AG10803 (cell line): ENCODE measurements around the gene RAB5B.

Experiments used
- DNase-seq: peaks from one replicate; pipeline ENCODE4 v3.0.0; 2010; ENCODE audit warnings: low read depth
- H3K4me3 ChIP-seq: 2 replicates; pipeline ENCODE4 v1.5.1; 2011; ENCODE audit warnings: mild to moderate bottlenecking, low read length, control low read depth
- CTCF ChIP-seq: conservative IDR thresholded peaks from 2 replicates; pipeline ENCODE4 v1.5.1; 2011; ENCODE audit warnings: mild to moderate bottlenecking, low read length, control low read depth, inconsistent platforms

The RAB5B gene

DNA sequence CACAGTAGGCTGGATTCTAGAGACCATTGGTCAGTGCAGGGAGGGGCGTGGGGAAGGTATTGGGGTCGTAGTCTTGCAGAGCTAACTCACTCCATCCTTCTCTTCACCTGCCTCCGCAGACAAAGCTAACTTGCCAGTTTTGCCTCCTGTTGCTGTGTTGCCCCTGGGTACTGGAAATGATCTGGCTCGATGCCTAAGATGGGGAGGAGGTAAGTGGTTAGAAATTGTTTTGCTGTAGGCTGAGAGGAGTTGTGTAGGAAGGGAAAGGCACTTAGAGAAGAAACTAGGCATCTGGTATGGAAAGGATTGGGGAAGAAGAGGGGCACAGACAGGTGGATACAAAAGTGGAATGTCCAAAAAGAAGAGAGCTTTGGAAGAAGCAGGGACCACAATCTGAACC lies 31.8 kb upstream of the RAB5B start:
- no peak for DNase-seq
- no peak overlapping the region for H3K4me3 ChIP-seq

GRCh38 chr12:55942577-55943136 lies 31.2 kb upstream of the RAB5B start:
- no peak overlapping the region for H3K4me3 ChIP-seq
- no peak for DNase-seq
- TF ChIP-seq CTCF, result no peak

More for the DNA sequence above, 31.8 kb upstream of the RAB5B start:
- TF ChIP-seq CTCF, result no peak

DNA sequence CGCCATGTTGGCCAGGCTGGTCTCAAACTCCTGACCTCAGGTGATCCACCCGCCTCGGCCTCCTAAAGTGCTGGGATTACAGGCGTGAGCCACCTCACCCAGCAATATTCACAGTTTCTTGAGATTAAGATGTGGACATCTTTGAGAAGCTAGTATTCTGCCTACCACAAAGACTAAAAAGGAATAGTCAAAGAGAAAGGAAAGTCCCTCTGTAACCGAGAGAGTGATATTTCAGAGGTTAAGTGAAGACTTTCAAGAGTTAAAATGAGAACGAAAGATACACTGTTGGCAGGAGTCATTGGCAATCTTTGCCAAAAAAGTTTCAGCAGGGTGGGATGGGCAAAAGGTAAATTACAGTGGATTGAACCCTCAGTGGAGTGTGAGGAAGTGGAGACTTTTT lies 27.3 kb upstream of the RAB5B start:
- no peak overlapping the region for H3K4me3 ChIP-seq
- no peak for DNase-seq
- no peak for TF ChIP-seq CTCF

DNA sequence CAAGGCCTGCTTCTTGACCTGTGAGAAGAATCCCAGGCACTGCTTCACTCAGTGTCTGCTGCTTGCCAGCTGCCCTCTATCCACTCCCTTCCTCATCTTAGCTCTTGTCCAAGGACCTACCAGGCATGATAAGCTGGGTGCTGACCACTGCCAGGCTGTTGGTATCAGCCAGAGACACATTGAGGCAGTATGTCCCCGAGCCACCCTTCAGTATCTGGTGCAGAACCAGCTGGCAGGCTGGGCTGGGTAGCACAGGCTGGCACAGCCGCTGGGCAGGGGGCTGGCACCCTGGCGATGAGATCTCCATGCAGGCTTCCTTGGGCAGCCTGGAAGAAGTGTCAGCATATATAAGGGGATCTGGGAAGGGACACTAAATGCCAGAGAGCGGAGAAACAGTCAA lies 18.5 kb upstream of the RAB5B start:
- no peak for DNase-seq
- H3K4me3 ChIP-seq, result no peak overlapping the region
- no peak for TF ChIP-seq CTCF

- H3K4me3 ChIP-seq, result no peak overlapping the region
- peak; percentile 44 for DNase-seq
- TF ChIP-seq CTCF, result peak; percentile 40
These were observed 17.9 kb upstream of the RAB5B start for GRCh38 chr12:55955800-55956508.

- no peak for TF ChIP-seq CTCF
- no peak overlapping the region for H3K4me3 ChIP-seq
- DNase-seq, result no peak
These were observed 16.6 kb upstream of the RAB5B start for GRCh38 chr12:55957106-55957859.
